Endodermal cell (in vitro differentiated cells): ENCODE results near the gene METTL3. TPM values are rescaled to one million over a fixed set of nuclear protein-coding genes. Genes with fewer than 3 reads are reported as not detected.

ENCODE experiments used
- DNase-seq: peaks from one replicate; pipeline ENCODE4 v3.0.0-alpha.2; 2017
- H3K27ac ChIP-seq: 2 replicates; pipeline ENCODE4 v1.5.1; 2013; ENCODE audit warnings: mild to moderate bottlenecking, low read depth, low read length, moderate library complexity
- H3K27me3 ChIP-seq: 2 replicates; pipeline ENCODE4 v1.6.1; 2013; ENCODE audit warnings: mild to moderate bottlenecking, low read length, moderate library complexity; ENCODE audit not compliant: insufficient read depth, control insufficient read depth, poor library complexity, severe bottlenecking
- H3K36me3 ChIP-seq: 2 replicates; pipeline ENCODE4 v1.7.0; 2013; ENCODE audit warnings: mild to moderate bottlenecking, low read length, moderate library complexity; ENCODE audit not compliant: control insufficient read depth, insufficient read depth
- H3K4me1 ChIP-seq: one replicate; pipeline ENCODE4 v1.7.0; 2013; ENCODE audit warnings: low read length; ENCODE audit not compliant: control insufficient read depth, insufficient read depth
- H3K4me3 ChIP-seq: 2 replicates; pipeline ENCODE4 v1.5.1; 2013; ENCODE audit warnings: mild to moderate bottlenecking, low read length, moderate library complexity
- H3K9ac ChIP-seq: 2 replicates; pipeline ENCODE4 v1.6.1; 2013; ENCODE audit warnings: mild to moderate bottlenecking, low read length, moderate library complexity; ENCODE audit not compliant: poor library complexity, severe bottlenecking; ENCODE audit errors: extremely low read depth
- H3K9me3 ChIP-seq: 2 replicates; pipeline ENCODE4 v1.6.1; 2013; ENCODE audit warnings: mild to moderate bottlenecking, low read length, moderate library complexity; ENCODE audit not compliant: control insufficient read depth
- H3K27ac Mint-ChIP-seq: 2 replicates; pipeline ENCODE4 v1.8.0; 2020; ENCODE audit warnings: mixed read lengths
- H3K27me3 Mint-ChIP-seq: 2 replicates; pipeline ENCODE4 v1.8.0; 2021; ENCODE audit warnings: mild to moderate bottlenecking, mixed read lengths; ENCODE audit not compliant: insufficient read depth
- H3K36me3 Mint-ChIP-seq: 2 replicates; pipeline ENCODE4 v1.8.0; 2020; ENCODE audit warnings: low read depth, mixed read lengths
- H3K4me1 Mint-ChIP-seq: 2 replicates; pipeline ENCODE4 v1.8.0; 2020; ENCODE audit warnings: mixed read lengths
- H3K4me3 Mint-ChIP-seq: 2 replicates; pipeline ENCODE4 v1.8.0; 2020; ENCODE audit warnings: mild to moderate bottlenecking, moderate library complexity, mixed read lengths
- H3K9me3 Mint-ChIP-seq: 2 replicates; pipeline ENCODE4 v1.8.0; 2020; ENCODE audit warnings: mild to moderate bottlenecking, mixed read lengths
- CTCF ChIP-seq: fragments of 200-600 bp; sonication (generic); conservative IDR thresholded peaks from 2 replicates; pipeline ENCODE4 v1.5.0; 2021; ENCODE audit warnings: antibody characterized with exemption, mild to moderate bottlenecking
- WGBS, 2 experiments: methylation state at CpG; one replicate each; pipeline versions ENCODE4 v1.1.5 to v1.1.7; 2013; ENCODE audit warnings: missing lambda C conversion rate in 2 of 2, mixed read lengths in 1 of 2; ENCODE audit not compliant: insufficient coverage in 1 of 2, insufficient read length in 1 of 2; 5-methylcytosine and 5-hydroxymethylcytosine counted together
- total RNA-seq, 2 donors: library from RNA; stranded (reverse); fragmentation: NEBNext Ultra II Directional in 1 of 2; extraction: Animal tissue kit (Norgen Biotek cat#: 25700) in 1 of 2; gene quantifications; 2 replicates in 1 of 2; 3 replicates in 1 of 2; pipeline ENCODE4 v1.2.1, GENCODE V29; 2021

METTL3 gene
- total RNA-seq, 2 donors from 2014 or later, result 63.2 to 64.7 TPM

GRCh38 chr14:21543963-21544362 is 32.8 kb upstream of the METTL3 start:
- H3K4me3 ChIP-seq, result peak overlapping the region; percentile 46
- peaks cover 4% of the 10 kb centered on the region for H3K36me3 Mint-ChIP-seq

DNA sequence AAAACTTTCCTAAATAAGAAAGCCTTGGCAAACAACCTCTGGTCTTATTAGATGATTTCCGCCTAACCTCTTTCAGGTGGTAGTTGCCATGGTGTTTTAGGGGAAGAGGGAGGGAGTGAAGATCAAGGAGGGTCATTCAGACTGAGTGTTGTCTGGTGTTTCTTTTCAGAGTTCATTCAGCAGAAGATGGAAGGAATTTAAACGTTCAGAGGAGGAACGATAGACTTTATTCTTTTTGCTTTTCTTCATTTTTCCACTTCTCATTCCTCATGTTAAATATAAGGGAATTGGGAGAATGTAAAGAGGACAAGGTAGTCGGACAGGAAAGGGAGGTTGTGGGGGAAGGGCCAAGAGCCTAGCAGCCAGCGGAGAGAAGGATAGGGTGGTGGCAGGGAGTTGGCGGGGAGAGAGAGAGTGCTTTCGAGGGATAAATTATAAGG is 32.4 kb upstream of the METTL3 start:
- no peaks in the 10 kb centered on the region for H3K36me3 ChIP-seq
- no peaks in the 10 kb centered on the region for H3K27me3 ChIP-seq
- 28 to 31% methylated on average over 2 to 5 of the region's 7 CpGs for WGBS, 2 experiments
- Mint-ChIP-seq H3K4me1 (peaks cover 26% of the 10 kb centered on the region), H3K36me3 (peaks cover 4% of the 10 kb centered on the region), H3K4me3 (peak overlapping the region; percentile 17), H3K9me3 (peaks cover 16% of the 10 kb centered on the region), H3K27me3 (no peaks in the 10 kb centered on the region), H3K27ac (peak overlapping the region; percentile 53)
- H3K9me3 ChIP-seq, result no peaks in the 10 kb centered on the region
- H3K4me3 ChIP-seq, result peak overlapping the region; percentile 46
- no peak overlapping the region for H3K9ac ChIP-seq
- no peak for TF ChIP-seq CTCF
- DNase-seq, result peak; percentile 76
- peaks cover 8% of the 10 kb centered on the region for H3K4me1 ChIP-seq
- peak overlapping the region; percentile 78 for H3K27ac ChIP-seq

More at GRCh38 chr14:21543963-21544362, 32.8 kb upstream of the METTL3 start:
- no peak for TF ChIP-seq CTCF
- no peaks in the 10 kb centered on the region for H3K27me3 ChIP-seq
- no peak for DNase-seq
- WGBS, 2 experiments, result 40 to 69% methylated on average over 1 to 4 of the region's 5 CpGs
- Mint-ChIP-seq H3K4me1 (peaks cover 21% of the 10 kb centered on the region), H3K9me3 (peaks cover 16% of the 10 kb centered on the region), H3K27ac (peak overlapping the region; percentile 53), H3K27me3 (no peaks in the 10 kb centered on the region), H3K4me3 (peak overlapping the region; percentile 17)
- no peak overlapping the region for H3K9ac ChIP-seq
- no peaks in the 10 kb centered on the region for H3K36me3 ChIP-seq
- H3K9me3 ChIP-seq, result no peaks in the 10 kb centered on the region
- peaks cover 6% of the 10 kb centered on the region for H3K4me1 ChIP-seq
- peak overlapping the region; percentile 78 for H3K27ac ChIP-seq

GRCh38 chr14:21541413-21542074 is 30.4 kb upstream of the METTL3 start:
- 90 to 93% methylated on average over 3 to 7 of the region's 9 CpGs for WGBS, 2 experiments
- H3K4me3 Mint-ChIP-seq, result no peak overlapping the region

More at GRCh38 chr14:21541413-21542074, 30.4 kb upstream of the METTL3 start:
- TF ChIP-seq CTCF, result no peak
- H3K4me1 Mint-ChIP-seq, result peaks cover 32% of the 10 kb centered on the region
- peaks cover 4% of the 10 kb centered on the region for H3K9me3 Mint-ChIP-seq
- H3K27me3 ChIP-seq, result no peaks in the 10 kb centered on the region
- no peak overlapping the region for H3K9ac ChIP-seq
- no peaks in the 10 kb centered on the region for H3K9me3 ChIP-seq
- no peaks in the 10 kb centered on the region for H3K27me3 Mint-ChIP-seq
- peaks cover 8% of the 10 kb centered on the region for H3K4me1 ChIP-seq
- H3K27ac ChIP-seq, result no peak overlapping the region
- H3K36me3 ChIP-seq, result no peaks in the 10 kb centered on the region
- H3K36me3 Mint-ChIP-seq, result no peaks in the 10 kb centered on the region
- H3K4me3 ChIP-seq, result no peak overlapping the region
- no peak for DNase-seq
- H3K27ac Mint-ChIP-seq, result no peak overlapping the region
